Neuron (in vitro differentiated cells): ENCODE results near the gene SLC39A7.

ENCODE experiments used
- H2AFZ ChIP-seq: one replicate; pipeline ENCODE4 v1.6.1; 2013; ENCODE audit warnings: low read depth, mild to moderate bottlenecking, inconsistent platforms, low read length, moderate library complexity
- H3K27me3 ChIP-seq: one replicate; pipeline ENCODE4 v1.6.1; 2013; ENCODE audit warnings: low read length; ENCODE audit not compliant: insufficient read depth
- H3K36me3 ChIP-seq: one replicate; pipeline ENCODE4 v1.6.1; 2013; ENCODE audit warnings: low read length; ENCODE audit not compliant: insufficient read depth
- H3K4me1 ChIP-seq: one replicate; pipeline ENCODE4 v1.6.1; 2013; ENCODE audit warnings: low read length; ENCODE audit not compliant: insufficient read depth
- H3K4me3 ChIP-seq: 2 replicates; pipeline ENCODE4 v1.5.1; 2013; ENCODE audit warnings: mild to moderate bottlenecking, low read length, moderate library complexity
- H3K9me3 ChIP-seq: one replicate; pipeline ENCODE4 v1.6.1; 2013; ENCODE audit warnings: low read length

SLC39A7 gene

GRCh38 chr6:33207552-33208090 is 7.0 kb downstream of the SLC39A7 start:
- peaks cover 75% of the 10 kb centered on the region for H3K4me1 ChIP-seq
- peaks cover 47% of the 10 kb centered on the region for H3K36me3 ChIP-seq
- peak overlapping the region; percentile 89 for H3K4me3 ChIP-seq
- H3K9me3 ChIP-seq = no peaks in the 10 kb centered on the region
- no peaks in the 10 kb centered on the region for H3K27me3 ChIP-seq
- no peak overlapping the region for H2AFZ ChIP-seq

GRCh38 chr6:33208091-33208967 is 7.7 kb downstream of the SLC39A7 start, which contains the start of gene RING1:
RING1 (plus strand) TSS chr6:33208500; CDS start chr6:33208823, 323 bp downstream.
- no peaks in the 10 kb centered on the region for H3K9me3 ChIP-seq
- peak within 1 kb of the TSS; percentile 89 for H3K4me3 ChIP-seq
- H2AFZ ChIP-seq = no peak within 1 kb of the TSS
- peaks cover 41% of the 10 kb centered on the region for H3K36me3 ChIP-seq
- no peaks in the 10 kb centered on the region for H3K27me3 ChIP-seq
- H3K4me1 ChIP-seq = peaks cover 76% of the 10 kb centered on the region

- no peaks in the 10 kb centered on the region for H3K27me3 ChIP-seq
- H3K4me1 ChIP-seq = peaks cover 77% of the 10 kb centered on the region
- H2AFZ ChIP-seq = no peak overlapping the region
- H3K4me3 ChIP-seq = no peak overlapping the region
- peaks cover 34% of the 10 kb centered on the region for H3K36me3 ChIP-seq
- no peaks in the 10 kb centered on the region for H3K9me3 ChIP-seq
These were observed 9.2 kb downstream of the SLC39A7 start for GRCh38 chr6:33209856-33210255.

DNA sequence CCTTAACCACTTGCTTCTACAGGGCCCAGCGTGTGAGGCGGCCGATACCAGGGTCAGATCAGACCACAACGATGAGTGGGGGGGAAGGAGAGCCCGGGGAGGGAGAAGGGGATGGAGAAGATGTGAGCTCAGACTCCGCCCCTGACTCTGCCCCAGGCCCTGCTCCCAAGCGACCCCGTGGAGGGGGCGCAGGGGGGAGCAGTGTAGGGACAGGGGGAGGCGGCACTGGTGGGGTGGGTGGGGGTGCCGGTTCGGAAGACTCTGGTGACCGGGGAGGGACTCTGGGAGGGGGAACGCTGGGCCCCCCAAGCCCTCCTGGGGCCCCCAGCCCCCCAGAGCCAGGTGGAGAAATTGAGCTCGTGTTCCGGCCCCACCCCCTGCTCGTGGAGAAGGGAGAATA is 10.5 kb downstream of the SLC39A7 start:
- no peak overlapping the region for H2AFZ ChIP-seq
- no peaks in the 10 kb centered on the region for H3K9me3 ChIP-seq
- no peak overlapping the region for H3K4me3 ChIP-seq
- H3K27me3 ChIP-seq = no peaks in the 10 kb centered on the region
- peaks cover 69% of the 10 kb centered on the region for H3K4me1 ChIP-seq
- peaks cover 34% of the 10 kb centered on the region for H3K36me3 ChIP-seq

DNA sequence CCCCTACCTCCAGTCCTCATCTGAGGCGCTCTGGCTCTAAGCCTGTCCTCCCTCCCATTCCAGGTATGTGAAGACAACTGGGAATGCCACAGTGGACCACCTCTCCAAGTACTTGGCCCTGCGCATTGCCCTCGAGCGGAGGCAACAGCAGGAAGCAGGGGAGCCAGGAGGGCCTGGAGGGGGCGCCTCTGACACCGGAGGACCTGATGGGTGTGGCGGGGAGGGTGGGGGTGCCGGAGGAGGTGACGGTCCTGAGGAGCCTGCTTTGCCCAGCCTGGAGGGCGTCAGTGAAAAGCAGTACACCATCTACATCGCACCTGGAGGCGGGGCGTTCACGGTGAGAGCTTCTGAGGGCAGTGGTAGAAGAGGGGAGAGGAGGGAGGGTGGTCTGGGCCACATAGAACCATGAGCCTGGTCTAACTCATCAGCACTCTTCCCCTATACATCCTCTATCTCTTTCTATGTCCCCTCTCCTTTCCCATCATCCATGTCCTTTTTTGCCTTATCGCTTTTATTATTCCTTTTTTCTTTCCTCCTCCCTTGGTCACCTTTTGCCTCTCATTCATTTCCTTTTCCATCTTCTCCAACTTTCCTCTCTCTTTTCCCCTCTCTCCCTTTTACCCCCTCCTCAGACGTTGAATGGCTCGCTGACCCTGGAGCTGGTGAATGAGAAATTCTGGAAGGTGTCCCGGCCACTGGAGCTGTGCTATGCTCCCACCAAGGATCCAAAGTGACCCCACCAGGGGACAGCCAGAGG is 11.2 kb downstream of the SLC39A7 start:
- no peak overlapping the region for H3K4me3 ChIP-seq
- peaks cover 64% of the 10 kb centered on the region for H3K4me1 ChIP-seq
- no peaks in the 10 kb centered on the region for H3K9me3 ChIP-seq
- H2AFZ ChIP-seq = no peak overlapping the region
- no peaks in the 10 kb centered on the region for H3K27me3 ChIP-seq
- peaks cover 34% of the 10 kb centered on the region for H3K36me3 ChIP-seq

DNA sequence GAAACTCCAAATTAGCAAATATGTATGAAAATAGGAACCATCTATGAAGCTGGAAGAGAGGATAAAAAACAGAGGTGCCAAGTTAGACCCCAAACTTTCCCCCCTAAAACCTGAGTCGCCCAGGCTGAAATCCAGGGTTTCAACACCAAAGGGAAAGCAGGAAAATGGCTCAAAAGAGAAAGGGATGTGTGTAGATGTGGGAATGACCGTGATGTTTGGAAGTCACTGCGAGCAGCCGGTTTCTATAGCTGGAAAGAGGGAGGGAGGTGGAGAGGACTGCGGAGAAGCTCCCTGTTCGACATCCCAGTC is 12.1 kb downstream of the SLC39A7 start:
- Histone ChIP-seq H3K4me3 (peak overlapping the region; percentile 3), H3K9me3 (no peaks in the 10 kb centered on the region), H3K4me1 (peaks cover 64% of the 10 kb centered on the region), H3K36me3 (peaks cover 34% of the 10 kb centered on the region), H2AFZ (no peak overlapping the region), H3K27me3 (no peaks in the 10 kb centered on the region)

GRCh38 chr6:33213166-33213988 is 12.7 kb downstream of the SLC39A7 start:
- no peaks in the 10 kb centered on the region for H3K9me3 ChIP-seq
- no peak overlapping the region for H2AFZ ChIP-seq
- H3K4me1 ChIP-seq = peaks cover 64% of the 10 kb centered on the region
- H3K4me3 ChIP-seq = peak overlapping the region; percentile 3
- H3K27me3 ChIP-seq = no peaks in the 10 kb centered on the region
- peaks cover 34% of the 10 kb centered on the region for H3K36me3 ChIP-seq

DNA sequence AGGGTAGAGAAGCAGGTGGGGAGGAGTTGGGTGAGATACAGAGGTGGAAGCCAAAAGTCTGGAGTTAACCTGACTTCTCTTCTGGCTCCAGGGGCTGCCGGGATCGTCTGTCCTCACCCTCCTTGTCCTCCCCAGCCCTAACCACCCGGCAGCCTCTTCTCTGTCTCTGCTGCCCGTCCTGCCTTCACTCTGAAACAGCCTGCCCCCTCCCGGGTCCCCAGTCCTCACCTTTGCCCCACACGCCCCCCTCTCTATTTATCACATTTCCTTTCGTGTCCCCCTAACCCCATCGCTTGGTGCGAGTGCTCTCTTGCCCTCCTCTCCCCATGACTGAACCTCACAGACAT is 13.3 kb downstream of the SLC39A7 start:
- no peaks in the 10 kb centered on the region for H3K27me3 ChIP-seq
- peaks cover 32% of the 10 kb centered on the region for H3K36me3 ChIP-seq
- H3K4me3 ChIP-seq = no peak overlapping the region
- no peaks in the 10 kb centered on the region for H3K9me3 ChIP-seq
- peaks cover 60% of the 10 kb centered on the region for H3K4me1 ChIP-seq
- no peak overlapping the region for H2AFZ ChIP-seq

DNA sequence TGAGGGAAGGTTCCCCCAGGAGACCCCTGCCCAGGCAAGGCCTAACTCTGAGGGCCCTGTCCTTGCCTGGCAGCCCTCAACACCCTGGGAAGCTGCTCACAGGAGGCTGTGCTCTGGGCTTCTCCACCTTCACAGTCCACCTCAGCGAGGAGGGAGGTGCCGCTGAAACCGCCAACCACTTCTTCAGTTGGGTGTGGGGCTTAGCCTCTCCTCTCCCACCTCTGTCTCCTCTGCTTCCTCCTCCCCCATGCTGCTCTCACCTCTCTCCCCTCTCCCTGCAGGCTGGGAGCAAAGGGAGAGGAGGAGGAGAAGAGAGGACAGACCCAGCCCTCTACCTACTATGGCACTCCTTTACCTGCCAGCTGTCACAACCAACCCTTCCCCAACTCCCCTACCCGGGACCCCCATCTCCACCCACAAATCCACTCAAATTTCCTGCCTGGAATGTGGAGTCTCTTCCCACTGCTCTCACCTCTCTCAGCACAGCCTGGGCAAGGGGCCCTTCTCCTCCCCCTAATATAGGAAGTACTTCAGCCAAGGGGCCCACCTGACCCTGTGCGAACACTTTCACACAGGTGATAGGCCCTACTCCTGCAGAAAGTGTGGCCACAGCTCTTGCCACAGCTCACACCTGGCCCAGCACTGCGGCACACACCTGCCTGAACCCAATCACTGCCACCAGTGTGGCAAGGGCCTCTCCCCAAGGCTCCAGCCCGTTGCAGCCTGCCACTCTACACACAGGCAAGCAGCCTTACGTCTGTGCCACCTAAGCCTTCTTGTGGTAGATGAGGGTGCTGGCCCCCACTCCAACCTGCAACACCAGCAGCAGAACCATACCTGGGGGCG is 14.8 kb downstream of the SLC39A7 start:
- H3K4me1 ChIP-seq = peaks cover 44% of the 10 kb centered on the region
- no peak overlapping the region for H3K4me3 ChIP-seq
- H3K9me3 ChIP-seq = no peaks in the 10 kb centered on the region
- H3K36me3 ChIP-seq = peaks cover 17% of the 10 kb centered on the region
- no peak overlapping the region for H2AFZ ChIP-seq
- H3K27me3 ChIP-seq = no peaks in the 10 kb centered on the region

DNA sequence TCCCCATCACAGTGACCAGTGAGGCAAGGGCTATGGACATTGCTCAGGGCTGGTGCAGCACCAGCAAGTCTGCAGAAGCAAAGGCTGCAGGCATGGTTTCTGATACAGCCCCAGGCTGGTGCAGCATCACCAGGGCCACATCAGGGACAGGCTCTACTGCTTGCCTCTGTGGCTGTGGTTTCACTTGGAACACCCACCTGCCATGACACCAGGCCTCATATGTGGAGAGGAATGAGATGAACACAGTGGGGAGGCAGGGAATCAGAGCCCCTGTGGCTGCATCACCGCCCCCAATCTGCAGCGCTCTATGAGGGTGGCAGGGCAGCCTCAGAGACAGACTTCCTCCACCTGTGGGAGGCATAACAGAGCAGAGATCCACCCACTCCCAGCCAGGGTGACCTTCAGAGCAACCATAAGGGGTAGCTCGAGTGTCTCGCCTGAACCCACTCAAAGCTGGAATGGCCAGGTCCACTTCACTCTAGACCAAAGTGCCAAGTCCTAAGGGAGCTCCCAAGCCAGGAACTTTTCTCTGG is 15.5 kb downstream of the SLC39A7 start:
- Histone ChIP-seq H3K9me3 (no peaks in the 10 kb centered on the region), H3K36me3 (peaks cover 11% of the 10 kb centered on the region), H3K4me3 (no peak overlapping the region), H3K27me3 (no peaks in the 10 kb centered on the region), H3K4me1 (peaks cover 38% of the 10 kb centered on the region), H2AFZ (no peak overlapping the region)

DNA sequence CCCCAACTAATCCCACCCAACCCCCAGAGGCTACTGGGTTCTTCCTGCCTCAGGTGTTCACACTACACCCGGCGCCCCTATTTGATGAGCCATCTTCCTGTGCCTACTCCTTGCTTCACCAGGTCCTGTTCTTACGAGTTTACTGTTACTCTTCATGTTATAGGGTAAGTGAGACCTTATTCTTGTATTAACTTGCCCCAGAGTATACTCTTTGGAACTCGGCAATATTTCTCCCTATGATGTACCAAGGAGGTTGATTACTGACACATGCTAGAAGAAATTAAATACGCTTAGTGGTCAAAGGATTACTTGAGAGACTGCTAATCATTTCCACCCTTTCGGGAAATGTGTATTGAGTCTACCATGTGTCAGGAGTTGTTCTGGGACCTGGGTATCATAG is 16.6 kb downstream of the SLC39A7 start:
- peaks cover 2% of the 10 kb centered on the region for H3K36me3 ChIP-seq

GRCh38 chr6:33217681-33218080 is 17.0 kb downstream of the SLC39A7 start:
- H3K27me3 ChIP-seq = no peaks in the 10 kb centered on the region
- no peaks in the 10 kb centered on the region for H3K36me3 ChIP-seq

More for the DNA sequence above, 16.6 kb downstream of the SLC39A7 start:
- Histone ChIP-seq H3K4me3 (no peak overlapping the region), H3K27me3 (no peaks in the 10 kb centered on the region), H3K4me1 (peaks cover 29% of the 10 kb centered on the region), H3K9me3 (no peaks in the 10 kb centered on the region), H2AFZ (no peak overlapping the region)

More at GRCh38 chr6:33217681-33218080, 17.0 kb downstream of the SLC39A7 start:
- no peak overlapping the region for H3K4me3 ChIP-seq
- no peaks in the 10 kb centered on the region for H3K9me3 ChIP-seq
- H2AFZ ChIP-seq = no peak overlapping the region
- H3K4me1 ChIP-seq = peaks cover 24% of the 10 kb centered on the region
